ENCODE results near the gene SNX33.
A peak's percentile ranks its signal among the peaks of the same experiment; 100 is the strongest.
"Not testable (repeated sequence)": the region's sequence is repeated elsewhere in the genome, so short reads cannot be mapped to it uniquely, and the experiment has no call there.

Gene SNX33

GRCh38 chr15:75682181-75683135 lies 34.7 kb downstream of the SNX33 start:
- FAIRE-seq (no peak), DNase-seq (ENCODE audit: low spot score) (no peak)

- not testable (repeated sequence) for FAIRE-seq
- DNase-seq (ENCODE audit: low spot score) = peak; percentile 67
Observed at GRCh38 chr15:75683646-75684312, 36.1 kb downstream of the SNX33 start.

- FAIRE-seq (peak; percentile 75), DNase-seq (ENCODE audit: low spot score) (no peak)
Observed at GRCh38 chr15:75684648-75685047, 36.9 kb downstream of the SNX33 start.

- DNase-seq (ENCODE audit: low spot score) (no peak), FAIRE-seq (no peak)
Observed at GRCh38 chr15:75685195-75685594, 37.5 kb downstream of the SNX33 start.

- peak; percentile 88 for FAIRE-seq
Observed at GRCh38 chr15:75686212-75686642, 38.5 kb downstream of the SNX33 start.

GRCh38 chr15:75687486-75688277 lies 40.0 kb downstream of the SNX33 start:
- FAIRE-seq (no peak), DNase-seq (ENCODE audit: low spot score) (no peak)

More at GRCh38 chr15:75686212-75686642, 38.5 kb downstream of the SNX33 start:
- peak; percentile 55 for DNase-seq (ENCODE audit: low spot score)

- FAIRE-seq = no peak
- DNase-seq (ENCODE audit: low spot score) = no peak
Observed at GRCh38 chr15:75688278-75688557, 40.5 kb downstream of the SNX33 start.

GRCh38 chr15:75688831-75689230 lies 41.1 kb downstream of the SNX33 start:
- DNase-seq (ENCODE audit: low spot score) (no peak), FAIRE-seq (no peak)

- not testable (repeated sequence) for FAIRE-seq
Observed at GRCh38 chr15:75689429-75689828, 41.7 kb downstream of the SNX33 start.

GRCh38 chr15:75692311-75692710 lies 44.6 kb downstream of the SNX33 start:
- DNase-seq (ENCODE audit: low spot score) = not testable (repeated sequence)

More at GRCh38 chr15:75689429-75689828, 41.7 kb downstream of the SNX33 start:
- DNase-seq (ENCODE audit: low spot score) = not testable (repeated sequence)

GRCh38 chr15:75693028-75693427 lies 45.3 kb downstream of the SNX33 start:
- not testable (repeated sequence) for FAIRE-seq

More at GRCh38 chr15:75692311-75692710, 44.6 kb downstream of the SNX33 start:
- not testable (repeated sequence) for FAIRE-seq

GRCh38 chr15:75693501-75694240 lies 46.0 kb downstream of the SNX33 start:
- FAIRE-seq (no peak), DNase-seq (ENCODE audit: low spot score) (no peak)

More at GRCh38 chr15:75693028-75693427, 45.3 kb downstream of the SNX33 start:
- not testable (repeated sequence) for DNase-seq (ENCODE audit: low spot score)

GRCh38 chr15:75694241-75695182 lies 46.8 kb downstream of the SNX33 start:
- DNase-seq (ENCODE audit: low spot score) (peak; percentile 85), FAIRE-seq (no peak)

- FAIRE-seq = no peak
- DNase-seq (ENCODE audit: low spot score) = no peak
Observed at GRCh38 chr15:75695220-75695619, 47.5 kb downstream of the SNX33 start.

GRCh38 chr15:75695634-75696310 lies 48.1 kb downstream of the SNX33 start:
- no peak for FAIRE-seq

GRCh38 chr15:75696311-75696720 lies 48.6 kb downstream of the SNX33 start:
- DNase-seq (ENCODE audit: low spot score) = no peak
- FAIRE-seq = no peak

More at GRCh38 chr15:75695634-75696310, 48.1 kb downstream of the SNX33 start:
- DNase-seq (ENCODE audit: low spot score) = no peak

- FAIRE-seq (no peak), DNase-seq (ENCODE audit: low spot score) (no peak)
Observed at GRCh38 chr15:75696854-75697259, 49.1 kb downstream of the SNX33 start.

GRCh38 chr15:75697523-75697922 lies 49.8 kb downstream of the SNX33 start:
- peak; percentile 70 for FAIRE-seq

More at GRCh38 chr15:75697523-75697922, 49.8 kb downstream of the SNX33 start:
- DNase-seq (ENCODE audit: low spot score) = no peak

All from urothelium cell line (cell line).